Activated CD8-positive, alpha-beta memory T cell treated with anti-CD3 and anti-CD28 coated beads, Interleukin-2, amount 50 U/mL, for 48 hours (primary cell): ENCODE data around the gene SEZ6L2.
"Not testable (repeated sequence)": the region's sequence is repeated elsewhere in the genome, so short reads cannot be mapped to it uniquely, and the experiment has no call there.

Source experiments
- DNase-seq: peaks from one replicate; pipeline ENCODE4 v3.0.0-alpha.2; 2020

Gene SEZ6L2

GRCh38 chr16:29909851-29910250 lies 10.5 kb upstream of the SEZ6L2 start:
- DNase-seq, result not testable (repeated sequence)

GRCh38 chr16:29909391-29909790 lies 10.0 kb upstream of the SEZ6L2 start:
- DNase-seq, result no peak

- DNase-seq, result no peak
Measured at GRCh38 chr16:29908719-29909220, 9.4 kb upstream of the SEZ6L2 start.

- no peak for DNase-seq
Measured at GRCh38 chr16:29907973-29908372, 8.6 kb upstream of the SEZ6L2 start.

- DNase-seq, result no peak
Measured at GRCh38 chr16:29906520-29907244, 7.3 kb upstream of the SEZ6L2 start.

GRCh38 chr16:29905668-29906067 lies 6.3 kb upstream of the SEZ6L2 start:
- DNase-seq, result no peak

GRCh38 chr16:29904947-29905346 lies 5.6 kb upstream of the SEZ6L2 start:
- DNase-seq, result no peak

- no peak for DNase-seq
Measured at GRCh38 chr16:29903590-29903989, 4.2 kb upstream of the SEZ6L2 start.

- no peak for DNase-seq
Measured at GRCh38 chr16:29901607-29901945, 2.2 kb upstream of the SEZ6L2 start.

- DNase-seq, result no peak
Measured at GRCh38 chr16:29900888-29901606, 1.7 kb upstream of the SEZ6L2 start.

- DNase-seq, result no peak
Measured at GRCh38 chr16:29900102-29900887, 945 bp upstream of the SEZ6L2 start, which contains the start of gene ASPHD1. Gene ASPHD1, plus strand, starts transcription at chr16:29900488. Its CDS starts 484 bp downstream, at chr16:29900972.

GRCh38 chr16:29898804-29899515 lies 390 bp downstream of the SEZ6L2 start:
- DNase-seq, result no peak

GRCh38 chr16:29898135-29898803 lies 1.1 kb downstream of the SEZ6L2 start:
- no peak for DNase-seq

- no peak for DNase-seq
Measured at GRCh38 chr16:29897333-29897732, 2.0 kb downstream of the SEZ6L2 start.

GRCh38 chr16:29896841-29897240 lies 2.5 kb downstream of the SEZ6L2 start:
- no peak for DNase-seq

GRCh38 chr16:29894352-29894751 lies 5.0 kb downstream of the SEZ6L2 start:
- DNase-seq, result no peak

GRCh38 chr16:29893553-29893952 lies 5.8 kb downstream of the SEZ6L2 start:
- DNase-seq, result no peak

- no peak for DNase-seq
Measured at GRCh38 chr16:29892458-29892813, 6.9 kb downstream of the SEZ6L2 start.

GRCh38 chr16:29891525-29892457 lies 7.6 kb downstream of the SEZ6L2 start:
- DNase-seq, result no peak

- not testable (repeated sequence) for DNase-seq
Measured at GRCh38 chr16:29889372-29889771, 10.0 kb downstream of the SEZ6L2 start.

- no peak for DNase-seq
Measured at GRCh38 chr16:29883987-29884386, 15.4 kb downstream of the SEZ6L2 start.
